Measurements from ENCODE around the gene PARVG. TPM values are rescaled to one million over a fixed set of nuclear protein-coding genes. Genes with fewer than 3 reads are reported as not detected.
A peak's percentile ranks its signal among the peaks of the same experiment; 100 is the strongest.

The PARVG gene
- total RNA-seq, 4 donors from 2014 or later: 18.4 to 304 (median 33.8) TPM

- Histone ChIP-seq H3K27ac (no peak overlapping the region), H3K4me3 (no peak overlapping the region), H3K36me3 (no peaks in the 10 kb centered on the region), H3K9me3 (no peaks in the 10 kb centered on the region), H3K4me1 (no peaks in the 10 kb centered on the region), H3K27me3 (no peaks in the 10 kb centered on the region)
- TF ChIP-seq POLR2A (IDR thresholded peaks at IDR 0.05) (no peak), CTCF (IDR thresholded peaks at IDR 0.05) (no peak)
- no peak for DNase-seq
Measured at GRCh38 chr22:44146088-44146861, 34.5 kb upstream of the PARVG start.

- Histone ChIP-seq H3K27ac (peak overlapping the region in 1 of 4 donors; percentile 50), H3K4me1 (no peaks in the 10 kb centered on the region), H3K27me3 (no peaks in the 10 kb centered on the region), H3K36me3 (no peaks in the 10 kb centered on the region), H3K9me3 (no peaks in the 10 kb centered on the region), H3K4me3 (no peak overlapping the region)
- TF ChIP-seq POLR2A (IDR thresholded peaks at IDR 0.05): no peak
- TF ChIP-seq CTCF (IDR thresholded peaks at IDR 0.05): no peak
- DNase-seq: no peak
Measured at GRCh38 chr22:44147008-44147645, 33.6 kb upstream of the PARVG start.

GRCh38 chr22:44147821-44148574 lies 32.7 kb upstream of the PARVG start:
- Histone ChIP-seq H3K9me3 (no peaks in the 10 kb centered on the region), H3K27ac (peak overlapping the region in 1 of 4 donors; percentile 50), H3K36me3 (no peaks in the 10 kb centered on the region), H3K4me1 (no peaks in the 10 kb centered on the region), H3K4me3 (no peak overlapping the region), H3K27me3 (no peaks in the 10 kb centered on the region)
- no peak for TF ChIP-seq CTCF (IDR thresholded peaks at IDR 0.05)
- no peak for TF ChIP-seq POLR2A (IDR thresholded peaks at IDR 0.05)
- DNase-seq: no peak

GRCh38 chr22:44151676-44152075 lies 29.0 kb upstream of the PARVG start:
- Histone ChIP-seq H3K27me3 (no peaks in the 10 kb centered on the region), H3K4me1 (no peaks in the 10 kb centered on the region), H3K36me3 (no peaks in the 10 kb centered on the region), H3K4me3 (no peak overlapping the region), H3K27ac (no peak overlapping the region), H3K9me3 (no peaks in the 10 kb centered on the region)
- TF ChIP-seq POLR2A (IDR thresholded peaks at IDR 0.05) (no peak), CTCF (IDR thresholded peaks at IDR 0.05) (no peak)
- DNase-seq: no peak

- TF ChIP-seq POLR2A (IDR thresholded peaks at IDR 0.05) (no peak), CTCF (IDR thresholded peaks at IDR 0.05) (no peak)
- H3K27ac ChIP-seq: no peak overlapping the region
- DNase-seq: no peak
- H3K9me3 ChIP-seq: no peaks in the 10 kb centered on the region
- no peaks in the 10 kb centered on the region for H3K36me3 ChIP-seq
- no peaks in the 10 kb centered on the region for H3K27me3 ChIP-seq
- no peak overlapping the region for H3K4me3 ChIP-seq
- H3K4me1 ChIP-seq: no peaks in the 10 kb centered on the region
Measured at GRCh38 chr22:44153710-44154109, 27.0 kb upstream of the PARVG start.
